ENCODE results near the gene OSM.

The OSM gene

DNA sequence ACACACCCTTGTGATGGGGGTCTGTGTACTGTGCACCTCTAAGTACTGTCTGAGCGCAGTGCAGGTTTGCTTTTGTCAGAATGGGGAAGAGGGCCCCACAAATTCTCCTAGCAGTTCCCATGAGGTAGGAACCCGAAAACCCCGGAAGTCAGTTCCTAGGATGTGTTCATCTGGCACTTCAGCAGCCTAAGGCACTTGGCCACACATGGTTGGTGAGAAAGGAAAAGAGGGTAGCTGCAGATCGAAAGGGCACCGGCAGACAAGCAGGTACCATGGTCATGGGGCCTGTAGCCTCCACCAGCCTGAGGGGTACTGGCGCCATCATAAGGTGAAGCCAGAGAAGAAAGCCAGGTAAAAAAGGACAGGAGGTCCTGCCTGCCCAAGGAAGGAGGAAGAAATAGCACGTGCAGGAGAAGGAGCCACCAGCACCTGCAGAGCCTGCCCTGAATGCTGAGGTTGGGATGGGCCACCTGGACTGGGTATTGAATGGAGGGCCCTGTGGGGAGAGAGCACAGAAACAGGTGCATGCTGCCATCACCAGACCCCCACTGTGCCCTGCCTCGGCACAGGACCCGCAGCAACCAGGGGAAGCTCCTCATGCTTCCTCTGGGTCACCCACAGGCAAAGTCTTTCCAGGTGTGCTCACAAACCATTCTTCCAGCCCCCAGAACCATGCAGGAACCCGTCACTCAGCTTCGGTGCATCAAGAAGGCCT, 30.8 kb upstream of the OSM start:
- no peak for DNase-seq

DNA sequence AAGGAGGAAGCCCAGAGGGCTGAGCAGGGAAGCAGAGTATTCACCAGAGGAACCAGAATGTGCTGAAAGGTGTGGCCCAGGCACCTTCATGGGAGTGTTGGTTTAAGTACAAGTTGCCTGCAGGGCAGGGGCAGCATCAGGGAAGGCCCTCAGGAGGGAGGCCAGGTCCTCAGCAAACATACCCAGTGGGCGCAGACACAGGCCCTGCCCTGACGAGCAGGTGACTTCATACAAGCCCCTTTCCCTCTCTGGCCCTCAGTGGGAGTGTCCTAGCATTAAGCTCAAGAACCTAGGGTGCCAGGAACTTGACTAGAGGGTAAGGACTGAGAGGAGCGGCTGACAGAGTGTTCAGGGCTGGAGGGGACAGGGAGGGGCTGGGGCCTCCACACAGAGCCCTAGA, 30.2 kb upstream of the OSM start:
- DNase-seq: no peak

DNA sequence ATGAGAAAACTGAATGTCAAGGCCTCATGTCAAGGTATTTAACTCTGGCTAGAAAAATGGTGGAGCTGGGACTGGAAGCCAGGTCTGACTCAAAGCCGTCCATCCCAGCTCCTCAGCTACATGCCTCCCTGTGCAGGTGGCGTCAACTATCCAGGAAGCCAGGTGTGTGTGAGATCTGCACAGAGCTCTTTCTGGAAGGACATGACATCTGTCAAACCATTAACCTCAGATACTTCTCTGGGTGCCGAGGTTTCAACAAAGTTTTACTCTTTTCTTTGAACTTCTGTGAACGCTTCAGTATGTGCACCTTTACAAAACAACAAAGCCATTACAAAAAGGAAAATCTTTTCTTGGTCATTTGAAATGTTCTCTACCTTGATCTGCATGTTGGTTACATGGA, 29.7 kb upstream of the OSM start:
- no peak for DNase-seq

DNA sequence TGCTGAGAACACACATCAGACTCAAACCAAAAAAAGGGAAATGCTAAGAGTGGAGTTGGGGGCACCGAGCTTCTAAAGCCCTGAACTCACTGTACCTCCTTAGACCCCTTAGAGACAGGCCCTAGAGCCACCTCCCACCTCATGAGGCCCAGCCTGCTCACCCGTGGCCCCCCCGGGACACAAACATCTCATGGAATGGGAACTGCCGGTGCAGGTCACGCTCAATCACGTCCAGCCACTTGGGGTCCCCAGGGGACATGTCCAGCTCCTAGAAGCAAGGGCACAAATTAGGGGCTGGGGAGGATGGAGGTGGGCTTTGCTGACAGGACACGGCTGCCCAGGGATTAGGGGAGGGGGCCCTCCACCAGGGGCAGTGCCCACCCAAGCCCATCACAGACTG, 28.9 kb upstream of the OSM start:
- DNase-seq: no peak

DNA sequence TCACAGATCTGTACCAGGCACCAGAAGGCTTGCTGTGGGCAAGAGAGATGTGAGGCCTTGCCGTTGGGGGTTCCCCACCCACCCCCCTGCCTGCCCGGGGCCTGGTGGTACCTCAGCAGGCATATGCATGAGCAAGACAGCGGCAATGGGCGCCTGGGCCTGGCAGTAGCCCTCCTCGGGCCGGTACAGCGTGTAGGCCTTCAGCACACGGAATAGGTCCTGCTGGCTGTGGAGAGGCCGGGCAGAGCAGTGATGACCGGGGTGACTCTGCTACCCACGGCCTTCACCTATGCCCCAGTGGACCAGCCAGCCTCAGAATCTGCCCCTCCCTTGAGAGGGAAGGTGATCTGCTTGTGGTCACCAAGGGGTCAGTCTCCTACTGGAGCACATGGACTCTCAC, 28.2 kb upstream of the OSM start:
- DNase-seq: no peak

DNA sequence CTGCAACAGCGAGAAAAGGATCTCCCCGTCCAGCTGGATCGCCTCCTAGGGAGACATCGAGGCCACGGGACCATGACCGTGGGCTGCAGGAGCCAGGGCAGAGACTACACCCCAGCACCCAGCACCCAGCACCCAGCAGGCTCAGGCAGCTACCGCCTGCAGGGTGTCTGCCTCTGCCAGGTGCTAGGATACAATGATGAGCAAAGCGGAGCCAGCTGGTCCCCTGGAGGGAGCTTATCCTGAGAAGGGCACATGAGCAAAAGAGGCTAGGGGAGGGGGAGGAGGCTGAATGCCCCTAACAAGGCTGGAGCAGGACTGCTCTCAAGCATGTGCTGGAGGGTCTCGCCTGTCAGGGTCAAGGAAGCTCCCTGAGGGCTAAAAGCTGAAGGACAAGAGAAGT, 27.4 kb upstream of the OSM start:
- DNase-seq: no peak

DNA sequence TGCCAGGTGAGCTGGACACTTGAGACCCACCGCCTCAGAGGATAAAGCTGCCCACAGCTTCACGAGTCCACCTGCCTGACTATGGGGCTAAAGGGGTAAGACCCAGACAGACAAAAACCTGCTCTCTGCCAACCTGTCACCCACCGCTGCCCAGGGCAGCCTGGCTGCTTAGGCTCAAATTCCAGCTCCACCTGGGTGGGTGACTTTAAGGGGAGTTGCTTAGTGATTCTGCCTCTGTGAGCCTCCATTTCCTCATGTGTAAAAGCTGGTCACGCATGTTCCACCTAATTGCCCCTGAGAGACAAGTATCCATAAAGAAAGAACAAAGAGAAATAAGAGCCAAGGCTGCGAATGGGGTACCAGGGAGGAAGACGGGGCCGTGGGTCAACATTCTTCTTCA, 26.4 kb upstream of the OSM start:
- DNase-seq: no peak

DNA sequence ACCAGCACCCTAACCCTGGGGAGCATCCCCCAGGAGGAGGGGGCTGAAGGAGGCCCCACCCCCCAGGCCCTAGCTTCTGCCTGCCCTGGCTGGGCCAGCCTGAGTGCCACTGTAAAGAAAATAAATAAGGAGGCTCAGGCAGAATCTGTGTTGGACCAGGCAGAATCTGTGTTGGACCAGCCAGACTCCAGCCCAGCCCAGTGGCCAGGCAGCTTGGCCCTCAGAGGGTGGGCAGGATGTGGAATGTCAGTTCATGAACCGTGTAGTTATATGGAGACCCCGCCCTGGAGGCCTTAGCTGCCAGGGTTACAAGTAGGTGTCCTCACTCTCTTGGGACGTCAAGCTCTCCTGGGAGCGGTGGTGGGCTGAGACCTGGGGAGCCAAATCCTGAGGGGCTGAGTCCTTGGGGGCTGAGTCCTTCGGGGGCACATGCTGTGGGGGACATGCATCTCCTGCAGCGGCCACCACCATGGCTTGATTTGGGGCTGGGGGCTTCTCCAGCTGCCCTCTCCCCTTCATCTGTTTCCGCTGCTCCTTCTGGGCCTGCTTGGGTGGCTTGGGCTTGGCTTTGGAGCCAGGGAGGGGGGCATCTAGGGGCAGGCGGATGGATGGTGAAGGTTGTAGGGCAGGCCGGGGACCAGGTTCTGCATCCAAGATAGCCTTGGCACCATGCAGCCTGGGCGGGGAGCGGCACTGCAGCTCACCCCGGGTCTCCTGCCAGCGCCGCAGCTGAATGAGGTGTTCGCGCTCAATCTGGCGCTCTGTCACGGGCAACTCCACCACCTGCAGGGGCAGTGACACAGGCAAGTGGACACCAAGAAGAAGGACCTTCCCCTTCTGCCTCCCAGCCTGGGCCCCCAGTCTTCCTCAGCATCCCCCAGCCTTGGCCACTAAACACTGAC, 25.7 kb upstream of the OSM start:
- no peak for DNase-seq

DNA sequence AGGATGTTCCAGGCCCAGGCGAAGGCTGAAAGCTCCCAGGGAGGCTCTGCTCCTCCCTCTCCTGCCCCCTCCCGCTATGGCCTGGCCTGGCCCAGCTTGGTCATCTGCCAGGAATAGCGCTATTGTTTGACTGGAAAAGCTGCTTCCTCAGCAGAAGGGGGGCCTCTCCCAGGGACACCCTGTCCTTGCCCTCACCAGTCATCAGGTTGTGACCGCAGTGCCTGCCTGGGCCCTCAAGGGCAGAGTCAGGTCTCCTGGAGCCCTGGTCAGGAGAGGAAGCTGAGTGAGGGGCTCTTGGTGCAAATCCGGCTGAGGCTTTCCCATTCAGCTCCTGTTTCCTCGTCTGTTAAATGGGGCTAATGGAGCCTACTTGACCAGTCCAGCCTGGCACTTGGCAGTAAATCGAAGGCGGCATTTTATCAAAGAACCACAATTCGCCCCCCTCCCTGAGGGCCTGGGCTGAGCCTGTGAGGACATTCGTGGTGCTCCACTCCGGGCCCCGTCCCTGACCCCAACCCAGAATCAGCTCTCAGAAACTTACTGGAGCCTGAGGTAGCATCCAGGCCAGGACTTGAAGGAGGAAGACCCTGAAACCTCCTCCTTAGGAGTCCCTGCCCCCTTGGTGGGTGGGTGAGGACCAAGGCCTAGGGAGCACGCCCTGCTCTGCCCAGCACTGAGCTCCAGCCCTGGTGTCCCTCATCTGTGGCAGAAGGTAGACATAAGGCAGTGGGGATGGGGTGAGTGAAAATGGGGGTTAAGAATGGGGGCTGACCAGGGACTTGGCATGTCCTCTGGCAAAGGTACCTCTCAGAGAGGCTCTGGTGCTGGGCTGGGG, 24.6 kb upstream of the OSM start:
- peak; percentile 42 for DNase-seq

DNA sequence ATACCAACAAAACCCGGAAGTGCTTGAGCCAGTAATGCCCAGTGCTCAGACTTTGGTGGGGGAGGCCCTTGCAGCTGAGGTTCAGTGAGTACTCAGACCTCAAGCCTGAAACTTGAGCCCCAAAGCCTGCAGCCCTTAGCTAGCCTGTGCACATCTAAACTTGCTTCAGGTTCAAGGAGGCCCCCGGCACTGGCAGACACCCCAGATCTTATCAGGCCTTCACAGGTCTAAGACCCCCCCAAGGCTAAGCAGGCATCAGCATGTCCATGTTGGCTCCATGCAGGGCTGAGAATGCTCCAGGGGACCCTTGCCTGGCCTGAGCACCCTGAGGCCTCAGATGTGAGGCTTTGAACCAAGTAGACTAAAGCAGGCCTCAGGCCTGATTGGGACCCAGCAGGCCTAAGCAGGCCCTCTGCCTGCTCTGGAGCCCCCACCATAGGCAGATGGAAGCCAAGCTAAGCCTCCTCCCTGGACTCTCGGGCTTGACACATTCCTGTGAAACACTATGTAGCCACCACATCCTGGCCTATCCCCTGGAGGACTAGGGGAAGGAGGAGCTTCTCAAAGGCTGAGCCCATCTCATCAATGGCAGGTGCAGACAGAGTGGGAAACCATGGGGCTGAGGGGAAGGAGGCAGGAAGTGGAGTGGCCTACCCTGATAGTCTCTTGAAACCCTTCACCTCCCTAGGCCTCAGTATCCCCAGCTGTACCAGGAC, 23.8 kb upstream of the OSM start:
- DNase-seq: no peak

DNA sequence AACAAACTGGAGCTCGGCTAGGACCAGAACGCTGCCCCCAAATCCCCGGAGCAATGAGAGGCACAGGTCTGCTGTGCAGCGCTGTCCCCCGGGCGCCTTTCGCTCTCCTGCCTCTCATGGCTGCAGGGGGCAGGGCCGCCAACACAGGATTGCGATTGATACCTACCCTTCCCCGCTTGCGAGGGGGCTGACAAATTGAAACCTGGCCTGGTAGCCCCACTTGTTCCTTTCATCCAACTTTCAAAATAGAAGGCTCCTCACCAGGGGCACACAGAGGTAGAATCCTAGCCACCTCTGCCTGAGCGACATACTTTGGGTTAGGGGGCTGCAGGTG, 23.3 kb upstream of the OSM start:
- DNase-seq: no peak

DNA sequence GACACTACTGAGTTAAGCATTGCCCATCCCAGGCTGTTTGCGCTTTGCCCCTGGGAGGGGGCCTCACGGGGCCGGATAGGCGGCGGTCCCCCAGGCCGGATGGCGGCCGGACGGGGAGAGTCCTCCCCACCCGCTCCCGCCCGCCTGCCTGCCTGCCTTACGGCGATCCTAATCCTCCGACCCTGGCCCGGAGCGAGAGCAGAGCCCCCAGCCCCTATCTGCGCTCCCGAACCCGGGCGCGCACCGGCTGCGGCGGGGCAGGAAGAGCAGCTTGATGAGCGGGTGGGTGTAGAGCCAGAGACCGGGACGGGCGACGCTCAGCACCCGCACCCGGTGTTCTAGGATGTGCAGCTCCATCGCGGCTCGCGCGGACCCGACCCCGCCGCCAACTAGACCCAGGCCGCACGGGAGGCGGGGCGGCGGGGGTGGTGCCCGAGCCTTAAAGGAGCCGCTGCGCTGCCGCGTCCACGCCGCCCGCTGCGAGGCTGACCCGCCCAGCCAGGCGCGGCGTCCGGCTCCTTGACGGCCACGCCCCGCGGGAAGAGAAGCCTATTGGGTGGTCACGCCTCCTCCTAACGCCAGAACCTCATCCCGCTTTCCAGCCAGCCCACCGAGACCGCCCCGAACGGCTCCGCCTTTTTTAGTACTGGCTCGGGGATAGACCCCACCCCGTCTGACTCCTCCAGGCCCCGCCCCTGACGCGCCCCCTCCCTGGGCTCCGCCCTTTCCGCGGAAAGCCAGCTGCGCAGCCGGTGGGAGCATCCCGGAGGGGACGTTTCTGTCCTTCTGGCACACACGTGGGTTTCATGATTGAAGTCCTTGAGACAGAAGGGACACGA, 22.7 kb upstream of the OSM start, which contains the start of gene CASTOR1:
CASTOR1 (minus strand) TSS at position 365 of the 839 bp plus-strand sequence; CDS start at position 357, 8 bp downstream.
- peak; percentile 93 for DNase-seq

DNA sequence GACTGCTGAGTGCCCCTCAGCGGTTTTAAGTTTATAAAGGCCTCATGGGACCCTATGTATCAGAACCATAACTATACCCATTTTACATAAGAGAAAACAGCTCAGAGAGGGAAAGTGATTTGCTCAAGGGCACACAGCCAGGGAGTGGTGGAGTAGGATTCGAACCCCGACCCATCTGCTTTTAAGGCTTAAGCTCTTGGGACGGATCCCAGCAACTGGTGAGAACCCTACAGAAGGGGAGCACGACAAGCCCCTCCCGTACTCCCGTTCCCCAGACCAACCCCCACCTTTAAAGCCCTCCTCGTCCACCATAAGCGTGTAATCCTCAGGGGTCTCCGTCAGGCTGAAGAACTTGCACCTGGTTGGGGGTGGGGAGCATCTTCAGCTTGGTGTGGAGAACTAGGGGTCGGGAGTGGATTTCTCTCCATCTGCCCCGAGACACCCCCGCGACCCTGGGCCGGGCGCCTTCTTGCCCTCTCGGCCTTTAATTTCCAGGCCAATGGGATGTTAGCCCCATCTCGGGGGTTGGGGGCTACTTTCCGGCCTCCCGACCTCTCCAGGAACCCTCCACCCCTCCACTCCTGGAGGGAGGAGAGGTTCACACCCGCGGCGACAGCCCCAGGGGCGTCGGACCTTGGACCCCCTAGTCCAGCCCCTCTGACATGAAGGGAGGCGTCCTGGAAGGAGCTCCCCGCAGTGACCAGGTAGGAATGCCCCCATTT, 21.9 kb upstream of the OSM start:
- no peak for DNase-seq

DNA sequence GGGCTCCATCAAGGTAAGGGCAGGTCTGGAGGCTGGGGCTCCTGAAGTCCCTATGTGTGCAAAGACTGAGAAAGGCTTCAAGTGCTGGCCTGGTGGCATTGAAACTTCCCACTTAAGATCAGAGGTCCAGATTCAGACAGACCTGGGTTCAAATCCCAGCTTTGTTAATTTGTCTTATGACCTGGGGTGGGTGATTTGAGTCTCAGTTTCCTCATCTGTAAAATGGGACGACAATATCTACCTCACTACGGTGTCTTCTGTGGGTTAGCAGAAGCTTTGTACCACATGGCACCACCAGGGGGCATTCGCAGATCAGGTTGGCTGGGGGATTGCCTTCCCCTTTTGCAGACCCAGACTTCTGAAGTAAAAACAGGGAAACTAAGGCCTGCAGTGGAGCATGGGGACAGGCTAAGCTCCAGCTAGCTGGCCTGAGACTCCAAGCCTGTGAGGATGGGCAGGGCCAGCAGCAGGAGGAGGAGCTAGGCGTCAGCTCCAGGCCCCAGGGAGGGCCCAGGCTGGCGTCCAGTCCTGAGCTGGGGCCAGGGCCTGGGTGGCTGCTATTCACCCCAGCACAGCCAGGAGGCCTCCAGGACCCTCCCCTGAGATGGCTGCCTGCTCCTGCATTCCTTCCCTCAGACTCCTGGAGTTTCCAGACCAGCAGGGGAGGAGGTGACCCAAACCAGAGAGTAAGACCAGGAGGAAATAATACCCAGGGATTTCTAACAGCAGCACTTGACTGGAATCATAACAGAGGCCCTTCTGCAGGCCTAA, 21.2 kb upstream of the OSM start:
- peak; percentile 60 for DNase-seq

DNA sequence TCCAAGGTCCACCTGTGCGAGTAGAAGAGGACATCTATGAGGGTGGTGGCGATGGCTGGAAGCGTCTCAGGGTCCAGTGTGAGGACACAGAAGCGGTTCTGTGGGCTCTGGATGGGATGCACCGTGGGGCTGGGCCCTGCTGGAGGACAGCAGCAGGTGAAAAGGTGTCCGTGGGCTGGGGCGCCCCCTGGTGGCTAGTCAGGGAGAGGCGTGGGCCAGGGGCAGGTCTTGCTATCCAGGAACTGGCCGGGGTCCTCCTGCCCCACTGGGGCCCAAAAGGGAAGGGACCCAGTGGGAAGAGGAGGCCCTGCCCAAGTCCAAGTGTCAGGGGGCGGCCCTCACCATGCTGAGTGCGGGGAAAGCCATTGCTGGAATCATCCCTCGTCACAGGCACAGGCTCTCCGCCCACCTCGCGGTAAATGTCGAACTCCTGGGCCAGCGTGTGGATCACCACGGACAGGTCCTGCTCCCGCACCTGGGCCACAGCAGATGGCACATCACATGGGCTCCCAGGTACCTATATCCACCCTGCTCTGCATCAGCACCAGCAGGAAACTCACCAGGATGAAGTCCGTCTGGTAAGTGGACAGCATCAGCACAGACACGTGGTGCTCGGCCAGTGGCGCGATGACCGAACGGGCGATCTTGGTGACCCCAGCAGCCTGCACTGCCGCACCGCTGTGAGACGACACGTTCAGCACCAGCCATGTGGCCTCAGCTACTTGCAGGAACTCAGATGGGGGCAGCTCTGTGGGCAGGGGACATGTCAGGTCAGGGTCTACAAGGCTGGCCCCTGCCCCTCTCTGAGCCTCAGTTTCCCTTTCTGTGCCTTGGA, 20.4 kb upstream of the OSM start:
- peak; percentile 39 for DNase-seq

DNA sequence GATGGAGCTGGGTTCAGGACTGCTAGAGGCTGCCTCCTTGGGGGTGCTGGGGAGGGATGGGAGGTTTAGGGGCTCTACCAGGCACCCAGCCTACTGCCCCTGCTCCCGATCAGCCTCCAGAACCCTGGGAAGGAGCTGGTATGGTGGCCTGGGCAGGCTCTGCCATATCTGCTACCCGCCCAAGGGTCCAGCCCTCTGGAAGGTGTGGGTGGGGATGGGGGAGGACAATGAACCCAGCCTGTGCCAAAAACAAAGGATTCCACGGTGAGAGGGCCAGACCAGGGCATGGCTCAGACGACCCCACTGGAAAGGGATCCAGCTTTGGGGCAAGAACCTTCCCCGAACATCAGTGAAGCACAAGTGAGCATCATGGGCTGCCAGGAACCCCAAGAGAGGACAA, 19.7 kb upstream of the OSM start:
- no peak for DNase-seq

DNA sequence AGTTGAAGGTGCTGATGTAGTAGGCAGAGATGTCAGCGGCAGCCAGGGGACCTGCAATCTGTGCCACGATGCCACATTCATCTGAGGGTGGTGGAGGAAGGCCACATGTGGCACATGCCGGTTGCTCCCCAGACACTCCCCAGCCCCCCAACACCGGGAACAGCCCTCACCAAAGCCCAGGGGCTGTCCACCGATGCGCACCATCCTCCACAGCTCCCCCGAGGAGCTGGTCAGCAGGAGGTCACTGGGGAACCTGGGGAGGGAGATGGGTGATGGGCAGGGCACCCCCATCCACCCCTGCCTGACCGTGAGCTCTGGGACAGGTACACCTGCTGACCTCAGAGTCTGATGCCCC, 19.2 kb upstream of the OSM start:
- DNase-seq: no peak

DNA sequence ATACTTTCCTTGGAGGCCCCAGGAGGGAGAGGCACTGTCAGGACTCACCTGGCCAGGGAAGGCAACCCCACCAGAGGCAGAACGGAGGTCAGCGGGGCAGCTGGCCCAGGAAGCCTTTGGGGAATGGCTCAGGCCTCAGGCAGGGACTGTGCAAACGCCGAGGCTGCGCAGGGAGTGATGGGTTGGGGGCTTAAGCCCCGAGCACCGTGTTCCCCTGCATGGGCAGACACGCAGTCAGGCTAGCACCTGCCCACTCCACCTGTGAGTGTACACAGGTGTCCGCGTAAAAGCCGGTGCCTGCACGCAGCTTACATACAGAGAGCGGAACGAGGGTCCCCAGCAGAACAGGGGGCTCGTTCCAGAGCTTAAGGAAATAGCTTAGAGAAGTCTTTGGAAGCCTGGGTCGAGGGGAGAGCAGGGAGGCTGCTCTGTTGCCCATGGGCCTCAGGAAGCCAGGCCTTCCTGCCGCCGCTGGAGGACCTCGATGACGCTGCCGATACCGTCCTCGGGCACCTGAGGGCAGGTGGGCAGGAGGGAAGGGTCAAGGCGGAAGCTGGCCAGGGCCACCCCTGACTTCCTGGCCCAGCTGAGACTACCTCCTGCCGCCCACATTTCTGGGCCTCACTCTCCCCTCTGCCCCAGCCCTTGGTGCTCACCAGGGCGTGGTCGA, 18.7 kb upstream of the OSM start:
- no peak for DNase-seq

DNA sequence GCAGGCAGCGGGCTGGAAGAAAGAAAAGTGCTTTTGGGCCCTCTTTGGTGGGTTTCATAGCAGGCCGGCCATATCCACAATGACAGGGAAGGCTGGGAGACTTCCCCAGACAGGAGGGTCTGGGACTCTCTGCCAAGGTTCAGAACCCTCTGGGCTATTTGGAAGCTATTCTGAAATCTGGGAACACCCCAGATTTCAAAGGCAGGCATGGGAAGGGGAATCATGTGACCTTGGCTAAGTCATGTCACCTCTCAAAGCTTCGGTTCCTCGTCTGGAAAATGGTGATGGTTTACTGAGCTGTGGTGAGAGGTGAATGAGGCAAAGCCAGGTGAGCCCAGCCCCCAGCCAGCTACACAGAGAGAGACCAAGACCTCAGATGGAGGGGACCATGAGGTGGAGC, 18.0 kb upstream of the OSM start:
- DNase-seq: no peak
